Activated naive CD4-positive, alpha-beta T cell treated with anti-CD3 and anti-CD28 coated beads, Interleukin-2, amount 50 U/mL, for 24 hours (primary cell): ENCODE results near the gene LSM3.

ENCODE experiments used
- H3K27ac Mint-ChIP-seq: one replicate; pipeline ENCODE4 v1.8.0; 2021; ENCODE audit warnings: mild to moderate bottlenecking, mixed read lengths
- H3K27me3 Mint-ChIP-seq: one replicate; pipeline ENCODE4 v1.8.0; 2021; ENCODE audit warnings: mixed read lengths
- H3K36me3 Mint-ChIP-seq: one replicate; pipeline ENCODE4 v1.8.0; 2021; ENCODE audit warnings: mixed read lengths
- H3K4me1 Mint-ChIP-seq: one replicate; pipeline ENCODE4 v1.8.0; 2021; ENCODE audit warnings: mixed read lengths
- H3K4me3 Mint-ChIP-seq: one replicate; pipeline ENCODE4 v1.8.0; 2021; ENCODE audit warnings: mild to moderate bottlenecking, mixed read lengths
- H3K9me3 Mint-ChIP-seq: one replicate; pipeline ENCODE4 v1.8.0; 2021; ENCODE audit warnings: mixed read lengths

LSM3 gene

DNA sequence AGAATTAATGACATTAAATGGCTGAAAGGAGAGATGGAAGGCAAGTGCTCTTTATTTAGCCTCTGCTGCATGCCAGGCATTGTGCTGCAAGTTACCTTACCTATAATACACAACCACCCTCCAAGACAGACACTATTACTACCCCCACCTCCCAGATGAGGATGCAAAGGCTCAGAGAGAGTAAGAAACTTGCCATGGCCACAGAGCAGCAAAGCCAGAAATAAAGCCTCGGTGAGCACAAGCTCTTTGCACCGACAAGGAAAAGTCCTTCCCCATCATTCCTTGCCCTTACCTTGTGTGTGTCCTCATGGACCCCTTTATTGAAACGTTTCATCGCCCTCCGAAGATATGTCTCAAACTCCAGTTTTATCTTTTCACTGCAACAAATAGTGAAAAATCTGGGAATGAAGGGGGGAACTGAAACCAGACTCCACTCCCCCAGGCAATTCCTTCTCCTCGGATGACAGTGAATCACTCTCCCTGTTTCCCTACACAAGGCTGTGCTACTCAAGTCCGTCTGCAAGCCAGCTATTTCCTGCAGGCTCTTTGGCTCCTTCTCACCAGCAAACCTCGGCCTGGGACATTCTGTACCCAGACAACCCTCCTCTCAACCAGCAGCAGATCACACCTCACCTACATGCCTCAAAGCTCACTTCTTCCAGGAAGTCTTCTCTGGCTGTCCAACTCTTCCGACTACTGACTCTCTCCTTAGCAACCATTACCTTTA lies 11.6 kb upstream of the LSM3 start:
- Mint-ChIP-seq H3K9me3 (peaks cover under 1% of the 10 kb centered on the region), H3K27me3 (no peaks in the 10 kb centered on the region), H3K4me3 (no peak overlapping the region), H3K27ac (no peak overlapping the region), H3K36me3 (peaks cover 60% of the 10 kb centered on the region), H3K4me1 (peaks cover 34% of the 10 kb centered on the region)

DNA sequence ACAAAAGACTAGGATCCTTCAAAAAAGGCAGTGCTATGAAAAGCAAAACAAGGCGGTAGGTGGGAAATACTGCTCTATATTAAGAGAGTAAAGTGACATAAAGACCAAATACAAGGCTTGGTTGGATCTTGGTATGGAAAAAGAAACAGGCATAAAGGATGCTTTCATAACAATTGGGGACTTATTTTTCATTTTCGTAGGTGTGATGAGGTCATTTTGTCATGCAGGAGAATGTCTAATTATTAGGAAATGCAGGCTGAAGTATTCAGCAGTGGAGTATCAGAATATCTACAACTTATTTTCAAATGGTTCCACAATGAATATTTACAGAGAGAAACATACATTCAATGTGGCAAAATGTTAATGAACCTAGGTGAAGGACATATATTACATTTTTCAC lies 9.2 kb upstream of the LSM3 start:
- Mint-ChIP-seq H3K4me1 (peaks cover 53% of the 10 kb centered on the region), H3K9me3 (no peaks in the 10 kb centered on the region), H3K27ac (no peak overlapping the region), H3K36me3 (peaks cover 48% of the 10 kb centered on the region), H3K4me3 (no peak overlapping the region), H3K27me3 (no peaks in the 10 kb centered on the region)

DNA sequence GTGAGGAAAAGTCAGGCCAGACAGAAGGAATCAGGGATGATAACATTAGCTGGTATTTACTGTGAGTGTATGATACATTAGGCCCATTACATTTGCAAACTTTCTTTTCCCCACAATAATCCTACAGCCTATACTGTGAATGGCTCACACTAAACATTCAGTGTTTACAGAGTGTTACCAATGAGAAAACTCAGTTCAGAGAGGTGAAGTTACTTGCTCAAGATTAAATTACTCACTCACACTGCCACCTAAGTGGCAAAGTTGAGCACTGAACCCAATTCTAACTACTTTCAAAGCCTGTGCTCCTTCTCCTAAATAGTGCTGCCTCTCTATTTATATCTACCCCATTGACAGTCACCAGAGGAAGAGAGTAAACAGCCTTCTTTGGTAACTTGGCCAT lies 8.7 kb upstream of the LSM3 start:
- Mint-ChIP-seq H3K27ac (no peak overlapping the region), H3K36me3 (peaks cover 43% of the 10 kb centered on the region)

DNA sequence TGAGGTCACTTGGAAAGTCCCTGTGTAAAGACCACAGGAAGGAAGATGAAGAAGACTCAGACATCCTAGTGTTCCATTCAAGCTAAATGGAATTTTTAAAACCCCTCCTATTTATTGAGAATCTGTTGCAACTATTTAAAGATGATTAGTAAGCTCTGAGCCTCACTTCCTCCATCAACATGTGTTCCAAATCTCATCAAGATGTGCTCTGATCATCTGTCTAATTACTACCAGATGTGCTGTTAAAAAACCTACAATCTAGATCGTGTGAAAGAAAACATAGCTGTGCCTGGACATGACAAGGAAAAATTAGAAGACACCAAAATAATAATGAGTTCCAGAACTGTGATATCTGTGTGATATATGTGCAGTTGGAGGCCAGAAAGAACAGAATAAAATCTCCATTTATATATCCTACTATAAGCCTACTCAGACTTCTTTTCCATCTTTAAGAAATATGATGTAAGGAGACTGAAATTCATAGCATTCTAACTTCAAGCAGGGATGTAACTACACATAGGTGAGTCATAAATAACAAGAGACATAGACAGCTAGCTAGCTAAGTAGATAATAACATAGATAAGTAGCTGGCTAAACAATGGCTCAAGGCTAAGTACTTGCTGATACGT lies 8.0 kb upstream of the LSM3 start:
- no peak overlapping the region for H3K4me3 Mint-ChIP-seq
- H3K27me3 Mint-ChIP-seq: no peaks in the 10 kb centered on the region
- peak overlapping the region; percentile 56 for H3K27ac Mint-ChIP-seq
- H3K4me1 Mint-ChIP-seq: peaks cover 65% of the 10 kb centered on the region
- H3K9me3 Mint-ChIP-seq: no peaks in the 10 kb centered on the region
- H3K36me3 Mint-ChIP-seq: peaks cover 41% of the 10 kb centered on the region

More for the DNA sequence above, 8.7 kb upstream of the LSM3 start:
- no peaks in the 10 kb centered on the region for H3K27me3 Mint-ChIP-seq
- no peak overlapping the region for H3K4me3 Mint-ChIP-seq
- peaks cover 57% of the 10 kb centered on the region for H3K4me1 Mint-ChIP-seq
- no peaks in the 10 kb centered on the region for H3K9me3 Mint-ChIP-seq

DNA sequence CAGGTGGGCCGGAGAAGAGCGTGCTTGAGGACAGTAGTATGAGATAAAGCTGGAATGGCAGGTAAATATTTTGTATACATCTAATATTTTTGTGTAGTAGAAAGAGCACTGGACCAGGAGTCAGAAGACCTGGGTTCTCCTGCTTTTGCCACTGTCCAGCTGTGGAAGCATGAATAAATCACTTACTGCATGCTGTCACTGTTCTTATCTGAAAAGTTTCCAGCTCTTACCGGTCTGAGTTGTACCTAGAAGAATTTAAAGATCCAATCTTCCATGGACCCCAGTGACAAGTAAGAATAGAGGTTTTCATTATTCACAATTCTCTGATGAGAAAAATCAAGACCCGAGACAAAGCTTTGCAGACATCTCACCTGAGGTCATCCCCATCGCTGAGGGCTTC lies 6.1 kb upstream of the LSM3 start:
- peak overlapping the region; percentile 37 for H3K27ac Mint-ChIP-seq
- peaks cover 77% of the 10 kb centered on the region for H3K4me1 Mint-ChIP-seq
- H3K4me3 Mint-ChIP-seq: no peak overlapping the region
- peaks cover 33% of the 10 kb centered on the region for H3K36me3 Mint-ChIP-seq
- H3K9me3 Mint-ChIP-seq: no peaks in the 10 kb centered on the region
- no peaks in the 10 kb centered on the region for H3K27me3 Mint-ChIP-seq

DNA sequence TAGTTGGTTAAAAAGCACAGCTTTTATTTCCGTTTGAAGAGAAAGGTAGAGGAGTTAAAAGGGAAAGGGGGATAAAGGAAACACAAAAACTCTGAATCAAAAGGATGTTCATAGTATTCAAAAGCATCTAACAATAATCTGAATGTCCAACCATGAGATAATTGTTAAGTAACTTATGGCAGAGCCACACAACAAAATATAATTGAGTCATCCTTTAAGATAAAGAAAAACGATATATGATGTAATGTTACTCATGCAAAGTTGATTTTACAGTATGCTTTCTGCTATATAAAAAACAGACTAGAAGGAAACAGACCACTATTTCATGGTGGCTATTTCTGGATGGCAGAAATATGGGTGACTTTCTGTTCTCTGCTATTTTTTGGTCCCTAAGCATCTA lies 4.1 kb upstream of the LSM3 start:
- H3K27ac Mint-ChIP-seq: peak overlapping the region; percentile 97
- H3K27me3 Mint-ChIP-seq: no peaks in the 10 kb centered on the region
- H3K4me1 Mint-ChIP-seq: peaks cover 81% of the 10 kb centered on the region
- H3K9me3 Mint-ChIP-seq: no peaks in the 10 kb centered on the region
- peak overlapping the region; percentile 76 for H3K4me3 Mint-ChIP-seq
- peaks cover 25% of the 10 kb centered on the region for H3K36me3 Mint-ChIP-seq

DNA sequence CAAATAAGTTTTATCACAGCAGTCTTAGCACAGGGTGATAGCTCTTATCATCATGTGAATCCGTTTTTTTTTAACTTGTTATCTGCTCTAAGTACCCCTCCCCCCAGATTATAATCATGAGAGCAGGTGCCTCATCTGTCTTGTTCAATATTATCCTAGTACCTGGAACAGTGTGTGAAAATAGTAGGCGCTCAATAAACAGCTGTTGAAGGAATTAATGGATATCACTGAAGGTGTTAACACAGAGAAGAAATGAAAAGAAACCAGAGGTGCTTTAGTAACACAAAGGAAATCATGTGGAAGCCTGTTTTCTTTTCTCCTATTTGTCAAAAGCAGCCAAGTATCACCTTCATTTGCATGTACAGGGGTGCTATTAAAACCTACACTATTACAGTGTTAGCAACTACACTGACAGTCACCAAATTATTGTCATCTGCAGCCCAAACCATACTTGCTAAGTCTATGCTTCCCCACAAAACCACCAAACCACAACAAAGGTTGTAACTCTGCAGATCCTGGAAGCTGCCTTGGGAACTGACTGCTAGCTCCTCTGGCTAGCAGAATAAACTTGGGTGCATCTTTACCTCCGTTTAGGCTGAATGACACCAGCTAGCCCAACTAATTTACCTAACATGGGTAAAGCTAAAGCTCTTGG lies 3.1 kb upstream of the LSM3 start:
- Mint-ChIP-seq H3K9me3 (no peaks in the 10 kb centered on the region), H3K4me1 (peaks cover 78% of the 10 kb centered on the region), H3K36me3 (peaks cover 16% of the 10 kb centered on the region), H3K27me3 (no peaks in the 10 kb centered on the region), H3K4me3 (peak overlapping the region; percentile 76), H3K27ac (peak overlapping the region; percentile 97)

DNA sequence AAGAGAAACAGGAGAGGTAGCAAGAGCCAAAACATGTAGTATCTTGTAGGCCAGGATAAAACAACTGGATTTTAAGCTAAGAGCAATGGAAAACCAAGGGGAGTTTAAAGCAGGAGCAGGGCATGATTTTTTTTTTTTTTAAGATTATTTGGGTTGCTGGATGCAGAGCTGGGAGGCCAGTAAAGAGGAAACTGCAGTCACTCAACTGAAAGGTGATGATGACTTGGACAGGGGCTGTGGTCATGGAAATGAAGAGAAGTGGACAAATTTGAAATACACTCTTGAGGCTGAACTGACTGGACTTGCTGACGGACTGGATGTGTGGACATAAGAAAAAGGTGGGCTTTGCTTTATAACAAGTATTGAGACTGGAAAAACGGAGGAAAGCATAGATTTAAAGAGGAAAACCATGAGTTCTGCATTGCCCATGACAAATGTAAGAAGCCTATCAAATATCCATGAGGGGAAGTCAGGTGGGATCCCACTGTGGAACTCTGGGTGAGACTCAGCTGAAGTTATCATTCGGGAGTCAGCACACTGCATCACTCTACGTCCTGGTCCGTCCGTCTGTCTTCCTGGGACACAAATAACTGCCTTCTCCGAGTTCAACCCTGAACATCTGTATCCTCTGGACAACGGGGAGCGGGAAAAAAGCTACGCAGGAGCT lies 904 bp upstream of the LSM3 start:
- H3K4me1 Mint-ChIP-seq: peaks cover 79% of the 10 kb centered on the region
- peaks cover 10% of the 10 kb centered on the region for H3K36me3 Mint-ChIP-seq
- H3K9me3 Mint-ChIP-seq: no peaks in the 10 kb centered on the region
- H3K27ac Mint-ChIP-seq: peak overlapping the region; percentile 100
- H3K27me3 Mint-ChIP-seq: no peaks in the 10 kb centered on the region
- peak overlapping the region; percentile 99 for H3K4me3 Mint-ChIP-seq

DNA sequence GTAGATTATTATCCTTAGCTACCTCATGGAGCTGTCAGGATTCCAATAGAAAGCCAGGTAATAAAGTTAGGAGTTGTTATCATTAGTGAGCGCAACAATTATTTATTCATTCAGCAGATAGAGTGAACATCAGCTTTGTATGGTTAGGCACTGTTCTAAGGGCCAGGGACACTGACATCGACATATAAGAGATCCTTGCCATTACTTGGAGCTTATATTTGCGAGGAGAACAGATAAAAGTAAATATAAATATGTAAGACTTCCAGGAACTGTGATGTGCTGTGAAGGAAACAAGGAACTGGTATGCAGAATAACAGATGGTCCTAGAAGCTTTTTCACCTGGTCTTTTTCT lies 473 bp downstream of the LSM3 start:
- Mint-ChIP-seq H3K9me3 (no peaks in the 10 kb centered on the region), H3K27me3 (no peaks in the 10 kb centered on the region), H3K4me3 (peak overlapping the region; percentile 99), H3K27ac (peak overlapping the region; percentile 100), H3K36me3 (peaks cover 8% of the 10 kb centered on the region), H3K4me1 (peaks cover 81% of the 10 kb centered on the region)

DNA sequence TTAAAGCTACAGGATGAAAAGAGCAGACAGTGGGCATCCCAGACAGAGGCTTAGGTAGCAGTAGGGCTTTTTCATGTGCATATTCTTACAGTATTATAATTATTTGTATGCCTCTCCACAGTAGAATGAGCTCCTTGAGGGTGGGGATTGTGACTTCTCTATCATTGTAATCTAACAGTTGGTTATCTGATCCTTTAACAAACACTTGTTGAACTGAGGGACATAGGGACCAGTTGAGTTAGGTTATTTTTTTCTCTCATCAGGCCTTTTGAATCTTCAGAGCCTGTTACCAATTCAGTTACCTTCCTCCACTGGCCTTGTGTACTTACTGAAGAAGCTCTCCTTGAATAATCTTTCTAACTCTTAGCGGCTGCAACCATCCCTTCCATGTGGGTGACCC lies 1.2 kb downstream of the LSM3 start:
- Mint-ChIP-seq H3K36me3 (peaks cover 8% of the 10 kb centered on the region), H3K27ac (peak overlapping the region; percentile 100), H3K4me1 (peaks cover 74% of the 10 kb centered on the region), H3K9me3 (no peaks in the 10 kb centered on the region), H3K27me3 (no peaks in the 10 kb centered on the region), H3K4me3 (peak overlapping the region; percentile 99)

DNA sequence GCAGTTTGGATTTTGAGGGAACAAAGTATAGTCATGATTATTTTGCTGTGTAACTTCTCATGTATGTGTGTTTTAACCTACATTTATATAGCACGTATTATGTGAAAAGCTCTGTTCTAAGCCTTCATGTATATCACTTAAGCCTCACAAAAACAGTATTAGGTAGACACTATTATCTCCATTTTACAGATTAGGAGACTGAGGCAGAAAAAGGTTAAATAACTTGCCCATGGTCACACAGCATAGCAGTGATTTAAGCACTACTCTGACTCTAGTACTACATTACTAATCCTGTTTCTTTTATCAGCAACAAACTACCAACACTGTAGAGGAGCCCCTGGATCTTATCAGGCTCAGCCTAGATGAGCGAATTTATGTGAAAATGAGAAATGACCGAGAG lies 2.6 kb downstream of the LSM3 start:
- H3K36me3 Mint-ChIP-seq: peaks cover 12% of the 10 kb centered on the region
- H3K9me3 Mint-ChIP-seq: no peaks in the 10 kb centered on the region
- no peaks in the 10 kb centered on the region for H3K27me3 Mint-ChIP-seq
- H3K4me1 Mint-ChIP-seq: peaks cover 63% of the 10 kb centered on the region
- no peak overlapping the region for H3K27ac Mint-ChIP-seq
- no peak overlapping the region for H3K4me3 Mint-ChIP-seq

DNA sequence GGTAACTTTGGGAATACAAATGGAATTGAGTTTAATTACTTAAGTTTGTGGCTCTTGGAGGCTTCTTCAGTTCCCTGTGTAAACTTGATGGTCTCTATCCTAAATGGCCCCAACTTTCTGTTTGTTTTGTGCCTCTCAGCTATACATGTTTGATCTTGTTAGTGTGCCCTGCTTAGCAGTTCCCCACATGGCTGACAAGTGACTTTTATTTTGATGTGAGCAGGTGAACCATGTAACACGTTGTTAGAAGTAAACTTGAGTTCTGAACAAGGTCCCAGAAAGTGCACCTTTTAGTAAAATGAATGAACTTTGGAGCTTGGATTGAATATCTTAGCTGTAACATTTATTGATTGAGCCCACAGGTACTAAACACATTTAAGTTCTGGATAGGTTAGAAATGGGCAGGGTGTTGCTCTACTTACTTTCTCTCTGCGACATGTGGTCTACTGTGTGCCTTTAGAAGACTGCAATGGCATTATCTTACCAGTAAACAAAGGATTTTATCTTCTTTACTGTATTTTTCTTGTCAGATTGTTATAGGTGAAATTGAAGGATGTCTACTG lies 4.5 kb downstream of the LSM3 start:
- Mint-ChIP-seq H3K4me1 (peaks cover 58% of the 10 kb centered on the region), H3K9me3 (no peaks in the 10 kb centered on the region), H3K27me3 (no peaks in the 10 kb centered on the region), H3K27ac (no peak overlapping the region), H3K36me3 (peaks cover 18% of the 10 kb centered on the region), H3K4me3 (no peak overlapping the region)

DNA sequence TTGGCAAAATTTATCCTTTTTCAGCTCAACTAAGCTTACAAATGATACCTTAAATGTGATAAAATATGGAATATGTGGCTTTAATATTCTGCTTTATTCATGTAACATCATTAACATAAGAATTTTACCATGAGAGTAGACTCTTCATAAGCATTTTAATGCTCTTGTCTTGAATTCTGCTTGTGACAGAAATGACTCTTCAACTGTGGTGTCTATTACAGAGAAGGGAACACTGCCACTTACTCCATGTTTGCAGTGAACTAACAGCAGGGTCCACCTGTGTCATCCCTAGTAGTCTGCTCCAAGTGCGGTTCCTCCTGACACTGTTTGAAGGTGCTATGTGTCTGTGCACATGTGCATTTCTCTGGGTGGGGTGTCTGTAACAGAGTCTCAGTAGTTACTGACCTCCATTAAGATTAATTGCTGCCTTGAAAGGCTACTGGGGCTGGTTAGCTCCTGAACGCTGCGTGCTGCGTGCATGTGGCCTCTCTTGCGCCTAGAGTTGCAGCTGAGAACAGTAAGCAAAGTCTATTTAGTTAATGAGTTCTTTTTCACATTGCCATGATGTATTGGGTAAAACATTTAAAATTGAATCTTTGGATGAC lies 8.3 kb downstream of the LSM3 start:
- Mint-ChIP-seq H3K27ac (no peak overlapping the region), H3K36me3 (peaks cover 42% of the 10 kb centered on the region), H3K27me3 (no peaks in the 10 kb centered on the region), H3K4me1 (peaks cover 70% of the 10 kb centered on the region), H3K9me3 (no peaks in the 10 kb centered on the region), H3K4me3 (no peak overlapping the region)

DNA sequence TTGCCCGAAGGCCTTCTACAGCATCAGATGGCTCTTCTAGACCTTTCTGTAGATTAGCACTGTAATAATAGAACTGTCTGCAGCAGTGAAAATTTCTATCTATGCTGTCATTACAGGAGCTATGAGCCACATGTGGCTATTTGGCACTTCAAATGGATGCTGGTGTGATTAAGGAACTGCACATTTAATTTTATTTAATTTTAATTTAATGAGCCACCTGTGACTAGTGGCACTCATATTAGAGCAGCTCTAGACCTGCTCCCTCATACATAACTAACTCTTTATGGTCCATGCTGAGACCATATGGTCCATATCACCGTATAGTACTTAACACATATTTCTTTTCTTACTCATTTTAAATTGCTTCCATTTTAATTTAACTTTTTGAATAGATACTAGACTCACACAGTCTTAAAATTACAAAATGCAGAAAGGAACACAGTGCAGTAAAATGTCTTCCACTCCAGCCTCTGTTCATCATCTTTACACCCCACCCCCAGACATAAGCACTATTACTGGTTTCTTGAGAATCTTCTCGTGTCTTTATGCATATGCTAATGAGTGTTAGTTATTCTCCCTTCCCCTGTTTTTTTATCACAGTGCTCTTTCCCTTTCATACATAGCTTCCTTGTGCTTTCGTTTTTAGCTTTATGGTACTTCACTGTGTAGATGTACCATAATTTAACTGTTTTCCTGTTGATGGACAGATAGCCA lies 9.6 kb downstream of the LSM3 start:
- Mint-ChIP-seq H3K4me3 (peak overlapping the region; percentile 4), H3K4me1 (peaks cover 70% of the 10 kb centered on the region), H3K36me3 (peaks cover 37% of the 10 kb centered on the region), H3K9me3 (no peaks in the 10 kb centered on the region), H3K27me3 (no peaks in the 10 kb centered on the region), H3K27ac (peak overlapping the region; percentile 1)

DNA sequence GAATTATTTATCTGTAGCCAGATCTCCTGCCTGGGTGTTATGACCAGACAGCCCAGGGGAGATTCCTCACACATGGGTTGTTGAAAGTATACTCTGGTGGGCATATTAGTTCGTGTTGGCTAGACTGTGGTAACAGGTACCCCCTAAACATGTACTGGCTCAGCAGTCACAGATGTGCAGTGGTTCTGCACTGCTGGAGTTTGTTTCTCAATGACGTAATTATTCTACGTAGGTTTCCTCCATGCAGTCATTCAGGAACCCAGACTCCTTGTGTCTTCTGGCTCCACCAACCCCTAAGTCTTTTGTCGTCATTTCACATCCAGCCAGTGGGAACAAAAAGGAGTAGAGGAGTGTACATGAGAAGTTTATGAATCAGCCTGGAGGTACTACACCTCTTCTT lies 16.2 kb downstream of the LSM3 start:
- Mint-ChIP-seq H3K9me3 (no peaks in the 10 kb centered on the region), H3K36me3 (peaks cover 18% of the 10 kb centered on the region), H3K4me1 (peaks cover 38% of the 10 kb centered on the region), H3K4me3 (no peak overlapping the region), H3K27me3 (no peaks in the 10 kb centered on the region), H3K27ac (peak overlapping the region; percentile 12)
